Cerebellar cortex (tissue), 1 donor: ENCODE results near the gene CHMP2A.

ENCODE experiments used
- DNase-seq: peaks from one replicate; pipeline ENCODE4 v3.0.0-alpha.2; 2015; ENCODE audit warnings: low spot score

CHMP2A gene

GRCh38 chr19:58538257-58539168, 16.4 kb downstream of the CHMP2A start:
- DNase-seq, result no peak

- no peak for DNase-seq
Measured at GRCh38 chr19:58536852-58537798, 17.8 kb downstream of the CHMP2A start.

GRCh38 chr19:58535857-58536256, 19.0 kb downstream of the CHMP2A start:
- no peak for DNase-seq

- no peak for DNase-seq
Measured at GRCh38 chr19:58531034-58531840, 23.7 kb downstream of the CHMP2A start.

GRCh38 chr19:58529405-58529804, 25.5 kb downstream of the CHMP2A start:
- no peak for DNase-seq

GRCh38 chr19:58522709-58523108, 32.2 kb downstream of the CHMP2A start:
- no peak for DNase-seq

GRCh38 chr19:58521651-58522050, 33.3 kb downstream of the CHMP2A start:
- DNase-seq, result no peak

- no peak for DNase-seq
Measured at GRCh38 chr19:58520257-58520599, 34.7 kb downstream of the CHMP2A start.

GRCh38 chr19:58519355-58520256, 35.3 kb downstream of the CHMP2A start, which contains the start of gene ZBTB45:
TSS of gene ZBTB45 (minus strand) at chr19:58519810. CDS start at chr19:58517673, 2,137 bp downstream.
- DNase-seq, result peak; percentile 97

- peak; percentile 71 for DNase-seq
Measured at GRCh38 chr19:58519087-58519354, 35.9 kb downstream of the CHMP2A start.

GRCh38 chr19:58518256-58519086, 36.4 kb downstream of the CHMP2A start:
- DNase-seq, result no peak

GRCh38 chr19:58516964-58517833, 37.7 kb downstream of the CHMP2A start:
- DNase-seq, result no peak

- no peak for DNase-seq
Measured at GRCh38 chr19:58516246-58516836, 38.6 kb downstream of the CHMP2A start.

GRCh38 chr19:58515259-58515658, 39.6 kb downstream of the CHMP2A start:
- DNase-seq, result no peak

- no peak for DNase-seq
Measured at GRCh38 chr19:58514564-58515022, 40.3 kb downstream of the CHMP2A start.

GRCh38 chr19:58513694-58514563, 41.0 kb downstream of the CHMP2A start:
- peak; percentile 86 for DNase-seq

GRCh38 chr19:58513213-58513693, 41.7 kb downstream of the CHMP2A start:
- no peak for DNase-seq
